HG03571 (cell line): ENCODE data around the gene DPPA5.
"Not testable (repeated sequence)": the region's sequence is repeated elsewhere in the genome, so short reads cannot be mapped to it uniquely, and the experiment has no call there.

ENCODE experiments used
- ATAC-seq: cut with Tn5 transposase; IDR thresholded peaks from one replicate; pipeline ENCODE4 v1.9.1; 2021; ENCODE audit not compliant: unreplicated experiment

DPPA5 gene, protein sequence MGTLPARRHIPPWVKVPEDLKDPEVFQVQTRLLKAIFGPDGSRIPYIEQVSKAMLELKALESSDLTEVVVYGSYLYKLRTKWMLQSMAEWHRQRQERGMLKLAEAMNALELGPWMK

GRCh38 chr6:73353636-73354593 lies at the start of gene DPPA5:
TSS of gene DPPA5 (minus strand) at chr6:73354276. CDS start at chr6:73354225, 51 bp downstream.
- no peak for ATAC-seq

DNA sequence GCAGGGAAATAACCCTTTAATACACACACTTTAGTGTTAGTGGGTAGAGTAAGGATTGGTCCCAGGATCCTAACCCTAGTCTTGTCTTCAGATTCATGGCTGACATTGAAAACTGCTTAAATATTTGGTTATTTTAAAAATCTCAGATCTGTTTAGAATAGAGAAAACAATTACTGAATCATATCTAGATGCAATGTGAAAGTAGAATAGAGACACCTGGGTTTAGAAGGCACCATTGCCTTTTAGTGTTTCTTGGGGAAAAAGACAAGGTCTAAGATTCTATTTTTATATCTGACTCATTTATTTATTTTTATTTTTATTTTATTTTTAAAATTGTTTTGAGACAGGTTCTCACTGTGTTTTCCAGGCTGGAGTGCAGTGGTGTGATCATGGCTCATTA lies 46.6 kb upstream of the DPPA5 start:
- ATAC-seq: no peak

DNA sequence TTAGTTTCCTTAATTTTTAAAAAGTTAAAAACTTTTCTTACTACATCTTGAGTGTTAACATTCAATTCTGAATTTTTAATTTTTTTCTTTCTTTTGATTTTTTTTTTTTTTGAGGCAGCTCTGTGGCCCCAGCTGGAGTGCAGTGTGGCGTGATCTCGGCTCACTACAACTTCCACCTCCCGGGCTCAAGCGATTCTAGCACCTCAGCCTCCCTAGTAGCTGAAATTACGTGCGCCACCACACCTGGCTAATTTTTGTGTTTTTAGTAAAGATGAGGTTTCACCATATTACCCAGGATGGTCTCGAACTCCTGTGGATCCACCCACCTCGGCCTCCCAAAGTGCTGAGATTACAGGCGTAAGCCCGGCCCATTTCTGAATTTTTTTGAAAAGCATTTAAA lies 41.8 kb upstream of the DPPA5 start:
- no peak for ATAC-seq

DNA sequence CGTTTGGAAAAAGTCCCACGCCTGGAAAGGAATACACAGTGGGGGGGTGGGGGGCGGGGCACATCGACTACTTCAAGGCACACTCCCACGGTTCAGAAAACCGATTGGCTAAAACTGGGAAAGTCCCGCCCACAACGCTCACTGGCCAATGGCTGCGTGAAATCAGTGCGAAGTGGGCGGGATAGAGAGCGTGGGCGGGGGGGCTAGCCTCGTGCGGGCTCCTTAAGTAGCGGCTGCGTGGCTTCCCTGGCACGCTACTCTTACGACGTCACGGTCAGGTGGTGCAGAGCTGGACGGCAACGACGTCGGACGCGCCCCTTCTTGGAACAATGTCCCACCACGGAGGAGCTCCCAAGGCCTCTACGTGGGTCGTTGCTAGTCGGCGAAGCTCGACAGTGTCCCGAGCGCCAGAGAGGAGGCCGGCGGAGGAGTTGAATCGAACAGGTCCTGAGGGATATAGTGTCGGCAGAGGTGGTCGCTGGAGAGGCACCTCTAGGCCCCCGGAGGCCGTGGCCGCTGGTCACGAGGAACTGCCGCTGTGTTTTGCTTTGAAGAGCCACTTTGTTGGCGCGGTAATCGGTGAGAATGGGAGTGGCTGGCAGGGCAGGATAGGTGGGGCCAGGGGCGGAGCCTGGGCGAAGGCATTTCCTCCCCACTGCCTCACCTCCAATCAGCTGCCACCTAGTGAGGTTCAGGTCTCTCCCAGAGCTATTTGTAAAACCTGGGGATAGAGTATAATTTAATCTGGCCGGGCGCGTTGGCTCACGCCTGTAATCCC lies 40.7 kb upstream of the DPPA5 start, which contains the start of gene DDX43:
Gene DDX43, plus strand, starts transcription at position 252 of the 778 bp plus-strand sequence. Its CDS starts 78 bp downstream, at position 330.
- peak; percentile 73 for ATAC-seq

- no peak for ATAC-seq
Measured at GRCh38 chr6:73393278-73393677, 39.2 kb upstream of the DPPA5 start.

DNA sequence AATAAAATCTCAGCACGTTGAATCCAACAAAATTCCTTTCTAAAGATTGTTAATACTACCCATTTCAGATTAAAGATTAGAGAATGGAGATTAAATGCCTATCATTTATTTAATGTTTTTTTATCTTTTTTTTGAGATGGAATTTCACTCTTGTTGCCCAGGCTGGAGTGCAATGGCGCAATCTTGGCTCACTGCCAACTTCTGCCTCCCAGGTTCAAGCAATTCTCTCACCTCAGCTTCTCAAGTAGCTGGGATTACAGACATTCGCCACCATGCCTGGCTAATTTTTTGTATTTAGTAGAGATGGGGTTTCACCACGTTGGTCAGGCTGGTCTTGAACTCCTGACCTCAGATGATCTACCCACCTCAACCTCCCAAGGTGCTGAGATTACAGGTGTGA lies 38.1 kb upstream of the DPPA5 start:
- not testable (repeated sequence) for ATAC-seq

DNA sequence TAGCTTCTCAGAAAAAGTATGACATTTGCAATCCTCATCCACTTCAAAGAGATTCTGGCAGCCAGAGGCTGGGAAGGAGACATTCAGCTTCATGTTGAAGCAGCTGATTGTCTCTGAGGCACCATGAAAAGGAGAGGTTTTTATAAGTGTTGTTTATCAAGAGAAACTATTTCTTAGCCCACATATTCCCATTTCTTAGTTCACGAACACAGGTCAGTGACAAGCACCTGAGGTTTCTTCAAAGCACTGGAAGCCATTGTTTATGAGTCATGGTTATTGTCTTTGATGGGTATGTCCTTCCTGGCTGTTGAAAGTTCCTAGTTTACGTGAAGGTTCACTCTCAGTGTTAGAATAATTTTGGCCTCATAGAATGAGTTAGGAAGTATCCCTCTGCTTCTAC lies 37.6 kb upstream of the DPPA5 start:
- no peak for ATAC-seq

DNA sequence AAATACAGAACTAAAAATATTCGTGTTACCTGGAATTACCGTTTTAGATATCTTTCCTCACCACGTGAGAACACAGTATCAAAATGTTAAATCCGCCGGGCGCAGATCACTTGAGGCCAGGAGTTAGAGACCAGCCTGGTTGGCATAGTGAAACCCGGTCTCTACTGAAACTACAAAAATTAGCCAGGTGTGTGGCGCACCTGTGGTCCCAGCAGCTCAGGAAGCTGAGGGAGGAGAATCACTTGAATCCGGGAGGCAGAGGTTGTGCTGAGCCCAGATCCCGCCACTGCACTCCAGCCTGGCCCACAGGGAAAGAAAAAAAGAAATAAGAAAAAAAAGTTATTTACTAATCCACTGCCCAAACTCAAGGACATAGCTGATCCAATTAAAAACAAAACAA lies 35.8 kb upstream of the DPPA5 start:
- ATAC-seq: no peak

DNA sequence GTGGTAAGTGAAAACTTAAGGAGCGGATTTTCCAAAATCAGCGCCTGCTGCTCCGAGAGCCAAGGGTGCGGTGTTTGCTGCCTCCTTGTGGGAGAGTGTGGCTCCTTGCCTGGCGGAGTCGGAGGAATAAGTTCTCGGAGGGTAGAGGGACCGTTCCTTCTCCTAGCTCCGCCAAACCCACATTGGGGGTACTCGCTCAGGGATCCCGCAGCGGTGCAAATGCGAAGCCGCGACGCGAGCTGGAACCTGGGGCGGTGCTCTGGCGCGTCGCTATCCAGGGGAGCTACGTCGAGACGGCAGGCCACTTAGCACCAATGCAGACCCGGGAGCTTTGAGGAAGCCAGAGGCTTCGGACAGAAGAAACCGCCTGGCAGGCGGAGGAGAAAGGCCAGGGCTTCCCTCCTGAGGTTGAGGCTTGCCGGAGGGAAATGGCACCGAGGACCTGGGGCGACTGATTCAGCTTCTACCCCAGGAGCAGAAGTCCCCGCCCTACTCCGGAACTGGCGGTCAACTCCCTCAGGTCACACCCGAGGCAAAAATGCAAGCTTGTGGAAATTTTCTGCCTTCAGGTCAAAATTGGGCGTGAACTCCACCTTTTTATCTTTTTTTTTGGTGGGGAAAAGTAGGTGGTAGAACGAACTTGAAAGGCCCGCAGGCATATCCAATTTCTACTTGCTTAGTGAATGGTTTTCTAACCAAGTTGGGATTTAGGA lies 34.9 kb upstream of the DPPA5 start:
- ATAC-seq: peak; percentile 61

DNA sequence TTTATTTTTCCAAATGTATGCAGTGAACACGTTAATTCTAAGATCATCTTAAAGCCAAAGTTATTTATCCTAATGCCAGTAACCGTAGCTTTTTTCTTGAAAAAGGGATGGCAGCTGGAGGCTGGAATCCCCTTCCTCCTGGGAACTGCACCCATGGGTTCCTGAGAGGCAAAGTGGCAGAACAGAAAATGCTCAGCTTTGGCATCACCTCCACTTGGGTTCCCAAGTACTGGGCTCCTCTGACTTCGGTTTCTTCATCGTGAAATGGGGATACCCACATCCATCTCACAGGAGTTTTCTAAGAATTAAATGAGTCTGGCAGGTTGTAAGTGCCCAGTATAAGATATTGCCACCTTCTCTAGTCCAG lies 34.3 kb upstream of the DPPA5 start:
- ATAC-seq: peak; percentile 16

DNA sequence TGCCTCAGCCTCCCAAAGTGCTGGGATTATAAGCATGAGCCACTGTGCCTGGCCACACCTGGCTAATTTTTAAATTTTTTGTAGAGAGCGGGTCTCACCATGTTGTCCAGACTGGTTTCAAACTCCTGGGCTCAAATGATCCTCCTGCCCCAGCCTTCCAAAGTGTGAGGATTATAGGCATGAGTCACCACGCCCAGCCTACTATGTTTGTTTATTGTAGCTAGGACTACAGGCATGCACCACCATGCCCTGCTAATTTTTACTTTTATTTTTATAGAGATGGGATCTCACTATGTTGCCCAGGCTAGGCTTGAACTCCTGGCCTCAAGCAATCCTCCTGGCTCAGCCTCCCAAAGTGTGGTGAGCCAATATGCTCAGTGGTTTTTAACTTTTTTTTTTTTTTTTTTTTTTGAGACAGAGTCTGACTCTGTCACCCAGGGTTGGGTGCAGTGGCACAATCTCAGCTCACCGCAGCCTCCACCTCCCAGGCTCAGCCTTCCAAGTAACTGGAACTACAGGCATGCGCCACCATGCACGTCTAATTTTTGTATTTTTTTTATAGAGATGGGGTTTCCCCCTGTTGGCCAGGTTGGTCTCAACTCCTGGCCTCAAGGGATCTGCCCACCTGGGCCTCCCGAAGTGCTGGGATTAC lies 28.5 kb upstream of the DPPA5 start:
- no peak for ATAC-seq

DNA sequence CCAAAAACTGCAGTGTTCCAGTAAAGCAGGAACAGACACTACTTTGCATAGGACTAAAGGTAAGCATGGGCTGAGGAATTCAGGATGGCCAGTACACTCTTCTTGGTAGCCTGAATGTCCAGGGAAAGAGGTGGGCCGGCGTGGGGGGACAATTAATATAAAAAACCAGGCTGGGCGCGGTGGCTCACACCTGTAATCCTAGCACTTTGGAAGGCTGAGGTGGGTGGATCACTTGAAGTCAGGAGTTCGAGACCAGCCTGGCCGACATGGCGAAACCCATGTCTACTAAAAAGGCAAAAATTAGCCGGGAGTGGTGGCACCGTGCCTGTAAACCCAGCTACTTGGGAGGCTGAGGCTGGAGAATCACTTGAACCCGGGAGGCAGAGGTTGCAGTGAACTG lies 27.5 kb upstream of the DPPA5 start:
- ATAC-seq: not testable (repeated sequence)

DNA sequence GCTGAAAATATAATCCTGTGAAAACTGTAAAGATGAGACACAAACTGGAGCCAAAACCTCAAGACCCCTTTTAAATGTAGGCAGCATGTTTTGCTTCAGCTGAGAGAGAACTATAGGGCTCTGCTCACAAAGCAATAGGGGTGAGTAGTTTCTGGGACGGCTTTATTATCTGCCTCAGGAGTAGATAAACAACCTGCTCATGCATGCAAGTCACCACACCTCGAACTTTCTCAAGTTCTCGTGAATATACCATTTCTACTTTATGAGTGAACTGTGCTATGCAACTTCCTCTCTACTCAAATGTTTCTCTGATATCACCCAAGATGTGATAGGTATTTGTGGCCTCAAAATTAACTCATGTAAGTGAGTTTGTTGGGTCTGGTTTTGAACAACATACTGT lies 23.1 kb upstream of the DPPA5 start:
- ATAC-seq: no peak

GRCh38 chr6:73375216-73375615 lies 21.1 kb upstream of the DPPA5 start:
- no peak for ATAC-seq

GRCh38 chr6:73372516-73372915 lies 18.4 kb upstream of the DPPA5 start:
- no peak for ATAC-seq

GRCh38 chr6:73371984-73372383 lies 17.9 kb upstream of the DPPA5 start:
- no peak for ATAC-seq

DNA sequence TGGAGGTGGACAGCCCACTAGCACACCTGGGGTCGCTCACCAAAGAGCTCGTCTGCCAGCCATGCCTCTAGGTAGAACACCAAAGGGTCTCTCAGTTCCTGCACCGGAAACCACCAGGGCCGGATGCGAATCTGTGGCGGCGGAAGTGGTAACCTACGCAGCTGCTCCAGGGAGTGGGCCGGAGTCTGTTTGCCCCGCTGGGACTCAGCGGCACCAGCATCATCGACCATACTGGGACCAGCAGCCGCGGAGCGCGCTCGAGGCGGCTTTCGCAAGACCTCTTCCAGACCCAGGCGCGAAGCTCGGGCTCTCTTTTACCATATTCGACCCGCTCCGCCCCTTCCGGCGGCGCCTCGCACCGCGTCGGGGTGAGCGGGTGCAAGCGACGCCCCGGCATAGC lies 15.5 kb upstream of the DPPA5 start, which contains the start of gene OOEP:
Gene OOEP, minus strand, starts transcription at position 335 of the 400 bp plus-strand sequence. Its CDS starts 105 bp downstream, at position 230.
- no peak for ATAC-seq

- no peak for ATAC-seq
Measured at GRCh38 chr6:73369157-73369556, 15.1 kb upstream of the DPPA5 start.

DNA sequence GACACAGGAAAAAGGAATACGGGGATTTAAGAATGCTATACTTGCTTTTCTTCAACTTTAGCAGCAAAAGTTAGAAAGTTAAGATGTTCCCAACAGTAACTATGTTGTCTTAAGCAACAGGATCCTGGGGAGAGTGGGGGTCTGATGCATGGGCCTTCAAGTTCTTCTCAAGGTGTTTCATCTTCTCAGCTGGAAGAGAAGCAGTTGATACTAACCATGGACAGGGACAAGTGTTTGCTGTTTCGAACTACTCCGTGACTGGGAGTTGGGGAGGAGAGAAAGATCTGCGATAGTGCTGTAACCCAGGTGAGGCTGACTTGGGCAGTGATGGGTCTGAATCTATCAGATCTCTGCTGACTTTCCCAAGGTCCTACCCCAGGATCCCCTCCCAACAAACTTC lies 14.6 kb upstream of the DPPA5 start:
- no peak for ATAC-seq

GRCh38 chr6:73367761-73368355 lies 13.8 kb upstream of the DPPA5 start:
- no peak for ATAC-seq
